NCI-H774 (cell line): ENCODE data around the gene ZNF566.
"Not testable (repeated sequence)": the region's sequence is repeated elsewhere in the genome, so short reads cannot be mapped to it uniquely, and the experiment has no call there.

Source experiments
- DNase-seq: peaks from one replicate; lab custom pipeline; 2025; lab: John Stamatoyannopoulos, UW

The ZNF566 gene

DNA sequence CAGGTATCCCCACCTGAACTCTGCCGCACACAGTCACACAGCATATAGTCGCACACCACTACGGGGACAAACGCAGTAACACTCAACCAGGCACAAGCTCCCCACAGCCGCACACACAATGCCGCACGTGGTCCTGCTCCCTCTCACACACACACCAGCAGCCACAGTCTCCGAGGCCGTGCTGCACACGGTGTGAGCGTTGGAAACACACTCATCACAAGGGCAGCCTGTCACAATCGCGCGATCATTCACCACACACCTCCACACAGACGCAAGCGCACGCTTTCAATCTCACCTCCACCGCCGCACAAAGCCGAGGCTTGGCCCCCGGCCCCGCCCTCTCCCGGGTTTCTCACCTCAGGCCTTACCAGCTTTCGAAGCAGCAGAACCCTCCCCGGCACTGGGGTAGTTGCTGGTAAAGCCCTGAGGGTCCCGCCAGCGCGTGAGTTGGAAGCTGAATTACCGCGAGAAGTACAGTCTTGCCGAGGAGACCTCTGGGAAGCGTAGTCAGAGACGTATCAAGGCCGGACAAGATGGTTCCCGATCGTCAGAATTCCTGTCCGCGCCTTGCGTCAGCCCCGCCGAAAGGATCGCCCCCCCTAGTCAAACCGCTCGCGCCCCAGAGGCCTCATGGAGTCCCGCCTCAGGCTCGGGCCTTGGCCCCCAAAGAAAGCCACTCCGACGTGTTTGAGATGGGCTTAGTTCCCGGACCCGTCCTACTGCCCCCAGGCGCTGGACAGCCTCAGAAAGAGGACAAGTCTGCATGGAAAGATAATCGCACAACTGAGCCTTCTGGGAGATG, at the start of gene ZNF566:
Gene ZNF566, minus strand, starts transcription at position 444 of the 802 bp plus-strand sequence. CDS start 13,004 bp downstream, outside the sequence.
- peak; percentile 93 for DNase-seq

DNA sequence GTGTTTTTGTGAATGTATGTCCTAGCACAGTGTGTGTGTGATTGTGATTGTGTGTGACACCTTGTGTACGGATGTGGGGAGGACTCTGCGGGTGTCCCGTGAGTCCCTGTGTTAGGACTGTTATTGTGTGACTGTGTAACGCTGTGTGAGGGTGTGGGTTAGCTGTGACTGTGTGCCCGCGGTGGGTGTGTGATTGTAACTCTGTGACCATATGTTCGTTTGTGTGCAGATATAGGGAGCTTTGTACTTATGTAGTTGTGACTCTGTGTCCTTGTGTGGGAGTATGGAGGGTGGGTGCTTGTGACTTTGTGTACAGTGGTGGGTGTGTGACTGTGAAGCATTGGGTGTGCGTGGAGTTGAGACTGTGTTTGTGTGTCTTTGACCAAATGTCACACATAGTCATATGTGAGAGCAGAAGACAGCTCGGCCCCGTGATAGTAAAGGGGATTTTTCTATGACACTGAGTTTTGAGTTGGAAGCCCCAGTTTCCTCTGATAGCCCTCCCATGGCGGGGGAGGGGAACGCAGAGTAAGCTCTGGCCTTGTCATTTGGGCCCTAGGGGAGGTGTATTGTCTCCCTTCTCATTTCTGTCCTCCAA, 39.7 kb upstream of the ZNF566 start:
- DNase-seq = no peak

DNA sequence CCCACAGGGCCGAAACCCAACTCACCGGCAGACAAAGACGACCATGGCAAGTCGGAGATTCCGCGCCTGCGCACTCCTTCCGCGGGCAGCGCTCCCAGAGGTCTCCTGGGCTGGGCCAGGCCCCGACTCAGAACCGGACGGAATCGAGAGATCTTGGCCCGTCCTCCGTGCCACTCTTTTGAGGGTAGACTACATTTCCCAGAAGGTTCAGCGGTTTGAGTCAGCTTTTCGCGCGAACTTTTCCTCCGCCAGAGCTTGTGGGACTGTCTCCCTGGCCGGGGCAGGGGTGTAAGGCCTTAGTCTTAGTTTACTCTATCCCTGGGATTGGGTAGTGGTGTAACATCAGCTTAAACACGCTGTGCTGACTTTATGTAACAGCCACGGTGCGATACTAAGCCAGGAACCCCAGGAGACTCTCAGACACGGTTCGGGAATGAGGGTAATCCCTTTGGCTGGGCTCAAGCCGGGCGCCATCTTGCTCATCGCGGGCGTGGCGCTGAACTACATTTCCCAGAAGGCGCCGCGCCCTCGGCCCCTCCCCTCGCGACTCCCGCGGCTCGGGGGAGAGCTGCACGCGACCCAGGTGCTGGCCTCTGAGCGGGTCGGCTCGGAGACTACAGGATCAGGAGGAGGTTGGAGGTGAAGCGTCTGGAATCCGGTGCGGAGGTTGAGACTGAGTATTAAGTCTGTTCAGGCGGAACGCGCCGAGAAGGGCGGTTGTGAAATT, 39.0 kb upstream of the ZNF566 start, which contains the start of gene ZNF260:
Gene ZNF260, minus strand, starts transcription at position 78 of the 727 bp plus-strand sequence. CDS start 13,033 bp downstream, outside the sequence.
- peak; percentile 93 for DNase-seq

DNA sequence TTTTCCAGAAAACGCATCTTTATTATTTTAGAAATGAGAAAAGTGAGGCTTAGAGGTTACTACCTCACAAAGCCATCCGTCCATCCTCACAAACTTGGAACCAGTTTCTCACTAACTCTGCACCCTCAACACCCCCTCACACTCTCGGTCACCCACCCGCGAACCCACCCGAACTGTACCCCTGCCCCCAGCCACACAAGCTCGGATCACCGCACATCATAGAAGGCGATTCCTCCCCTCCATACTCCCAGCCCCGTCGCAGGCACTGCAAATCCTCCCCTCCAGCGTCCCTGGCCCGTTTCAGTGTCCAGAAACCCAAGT, 38.5 kb upstream of the ZNF566 start:
- DNase-seq = no peak

DNA sequence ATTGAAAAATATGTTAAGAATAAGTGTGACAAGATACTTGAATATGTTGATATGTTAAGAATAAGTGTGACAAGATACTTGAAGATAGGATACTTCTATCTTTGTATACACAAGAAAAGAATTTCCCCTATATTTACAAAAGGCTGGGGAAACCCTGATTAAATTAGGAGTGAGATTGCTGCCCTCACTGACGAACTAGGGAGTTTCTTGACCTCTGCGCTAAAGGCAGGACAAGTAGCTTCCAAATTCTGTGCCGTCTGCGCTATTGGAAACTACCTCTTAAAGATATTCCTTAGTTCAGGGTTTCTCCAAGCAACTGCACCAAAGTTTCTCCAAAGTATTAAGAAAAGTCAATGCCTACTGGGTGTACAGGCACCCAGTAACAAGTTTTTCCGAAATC, 38.0 kb upstream of the ZNF566 start:
- no peak for DNase-seq

DNA sequence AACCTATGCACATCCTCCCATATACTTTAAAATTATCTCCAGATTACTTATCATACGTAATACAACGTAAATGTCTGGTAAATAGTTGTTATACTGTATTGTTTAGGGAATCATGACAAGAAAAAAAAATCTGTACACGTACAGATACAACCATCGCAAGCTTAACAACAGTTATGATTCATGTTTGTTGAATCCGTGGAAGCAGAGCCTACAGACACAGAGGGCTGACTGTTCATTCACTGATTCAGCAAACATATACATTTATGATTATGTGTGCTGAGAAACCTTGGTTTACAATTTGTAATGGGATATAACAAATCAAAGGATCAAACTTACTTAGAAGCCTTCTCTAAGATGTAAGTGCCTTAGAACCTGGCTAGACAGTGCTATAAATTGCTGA, 37.2 kb upstream of the ZNF566 start:
- no peak for DNase-seq

DNA sequence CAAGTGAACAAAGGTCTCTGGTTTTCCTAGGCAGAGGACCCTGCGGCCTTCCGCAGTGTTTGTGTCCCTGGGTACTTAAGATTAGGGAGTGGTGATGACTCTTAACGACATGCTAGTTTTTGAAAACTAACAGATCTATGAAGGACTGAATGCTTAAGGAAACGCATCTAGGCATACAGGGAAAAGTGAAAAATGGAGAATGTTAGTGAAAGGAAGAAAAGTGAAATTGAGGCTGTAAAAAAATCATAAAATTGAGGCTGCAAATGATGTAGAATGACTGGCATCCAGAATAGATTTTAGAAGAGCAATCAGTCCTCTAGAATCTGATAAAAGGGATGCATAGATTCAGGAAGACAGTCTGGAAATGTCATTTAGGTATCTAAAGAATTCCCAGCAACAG, 35.3 kb upstream of the ZNF566 start:
- DNase-seq = no peak

DNA sequence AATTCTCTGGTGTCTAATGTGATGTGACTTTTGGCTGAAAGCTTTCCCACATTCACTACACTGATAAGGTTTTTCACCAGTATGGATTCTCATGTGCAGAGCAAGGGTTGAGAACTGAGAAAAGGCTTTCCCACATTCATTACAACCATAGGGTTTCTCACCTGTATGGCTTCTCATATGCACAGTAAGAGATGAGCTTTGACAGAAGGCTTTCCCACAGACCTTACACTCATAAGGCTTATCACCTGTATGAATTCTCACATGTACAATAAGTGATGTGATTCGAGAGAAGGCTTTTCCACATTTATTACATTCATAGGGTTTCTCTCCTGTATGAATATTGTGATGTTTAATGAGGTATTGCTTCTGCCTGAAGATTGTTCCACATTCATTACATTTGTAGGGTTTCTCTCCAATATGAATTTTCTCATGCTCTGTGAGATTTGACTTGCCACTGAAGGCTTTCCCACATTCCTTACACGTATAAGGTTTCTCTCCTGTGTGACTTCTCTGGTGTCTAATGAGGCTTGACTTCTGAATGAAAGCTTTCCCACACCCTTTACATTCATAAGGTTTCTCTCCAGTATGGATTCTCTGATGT, 24.8 kb upstream of the ZNF566 start:
- DNase-seq = no peak

DNA sequence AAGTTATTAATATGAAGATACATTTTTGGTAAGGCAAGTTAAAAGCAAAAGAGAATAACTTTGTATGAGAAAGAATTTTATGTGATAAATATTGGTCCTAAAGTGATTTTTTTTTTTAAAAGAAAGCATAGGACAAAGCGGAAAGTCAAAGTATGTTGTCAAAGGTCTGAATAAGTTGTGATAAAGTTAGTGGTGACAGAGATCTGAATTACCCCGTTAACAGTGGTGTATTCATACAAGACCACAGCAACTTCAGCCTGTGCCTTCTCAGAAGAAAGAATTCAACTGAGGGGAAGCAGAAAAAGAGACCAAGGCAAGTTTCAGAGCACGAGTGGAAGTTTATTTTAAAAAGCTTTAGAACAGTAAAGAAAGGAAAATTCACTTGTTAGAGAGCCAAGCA, 19.0 kb upstream of the ZNF566 start:
- no peak for DNase-seq

DNA sequence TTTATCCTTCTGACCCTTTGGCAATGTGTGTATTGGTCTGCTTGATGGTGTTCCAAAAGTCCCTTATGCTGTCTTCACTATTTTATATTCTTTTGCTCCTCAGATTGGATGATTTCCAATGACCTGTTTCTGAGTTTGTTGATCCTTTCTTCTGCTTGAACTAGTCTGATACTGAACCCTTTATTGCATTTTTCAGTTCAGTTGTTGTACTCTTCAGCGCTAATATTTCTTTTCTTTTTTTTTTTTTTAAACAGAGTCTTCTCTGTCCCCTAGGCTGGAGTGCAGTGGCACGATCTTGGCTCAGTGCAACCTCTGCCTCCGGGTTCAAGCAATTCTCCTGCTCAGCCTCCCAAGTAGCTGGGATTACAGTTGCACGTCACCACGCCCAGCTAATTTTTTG, 12.6 kb upstream of the ZNF566 start:
- DNase-seq = no peak

DNA sequence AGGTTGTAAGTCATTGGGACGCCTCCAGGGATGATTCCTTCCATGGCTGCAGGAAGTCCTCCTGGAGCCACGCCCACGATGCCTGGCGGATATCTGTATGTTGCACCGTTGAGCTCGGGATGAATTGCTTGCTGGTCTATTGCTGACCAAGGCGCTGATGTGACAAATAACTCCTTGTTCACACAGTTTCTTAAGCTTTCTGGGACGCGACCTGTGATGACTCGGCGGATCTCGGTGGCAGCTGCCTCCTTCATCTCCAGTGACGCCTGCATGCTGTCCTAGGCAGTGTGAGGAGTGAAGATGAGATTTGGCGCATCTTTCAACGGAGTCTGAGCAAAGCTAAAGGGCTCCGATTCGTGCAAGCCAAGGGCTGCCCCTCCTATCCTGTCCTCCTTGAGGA, 7.6 kb upstream of the ZNF566 start:
- no peak for DNase-seq

DNA sequence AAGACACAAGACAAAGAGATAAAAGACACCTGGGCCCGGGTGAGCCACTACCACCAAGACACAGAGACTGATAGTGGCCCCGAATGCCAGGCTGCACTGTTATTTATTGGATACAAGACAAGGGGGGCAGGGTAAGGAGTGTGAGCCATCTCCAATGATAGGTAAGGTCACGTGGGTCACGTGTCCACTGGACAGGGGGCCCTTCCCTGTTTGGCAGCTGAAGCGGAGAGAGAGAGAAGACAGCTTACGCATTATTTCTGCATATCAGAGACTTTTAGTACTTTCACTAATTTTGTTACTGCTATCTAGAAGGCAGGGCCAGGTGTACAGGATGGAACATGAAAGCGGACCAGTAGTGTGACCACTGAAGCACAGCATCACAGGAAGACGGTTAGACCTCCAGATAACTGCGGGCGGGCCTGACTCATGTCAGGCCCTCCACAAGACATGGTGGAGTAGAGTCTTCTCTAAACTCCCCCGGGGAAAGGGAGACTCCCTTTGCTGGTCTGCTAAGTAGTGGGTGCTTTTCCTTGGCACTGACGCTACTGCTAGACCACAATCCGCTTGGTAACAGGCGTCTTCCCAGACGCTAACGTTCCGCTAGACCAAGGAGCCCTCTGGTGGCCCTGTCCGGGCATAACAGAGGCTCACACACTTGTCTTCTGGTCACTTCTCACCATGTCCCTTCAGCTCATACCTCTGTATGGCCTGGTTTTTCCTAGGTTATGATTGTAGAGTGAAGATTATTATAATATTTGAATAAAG, 3.5 kb upstream of the ZNF566 start:
- not testable (repeated sequence) for DNase-seq

DNA sequence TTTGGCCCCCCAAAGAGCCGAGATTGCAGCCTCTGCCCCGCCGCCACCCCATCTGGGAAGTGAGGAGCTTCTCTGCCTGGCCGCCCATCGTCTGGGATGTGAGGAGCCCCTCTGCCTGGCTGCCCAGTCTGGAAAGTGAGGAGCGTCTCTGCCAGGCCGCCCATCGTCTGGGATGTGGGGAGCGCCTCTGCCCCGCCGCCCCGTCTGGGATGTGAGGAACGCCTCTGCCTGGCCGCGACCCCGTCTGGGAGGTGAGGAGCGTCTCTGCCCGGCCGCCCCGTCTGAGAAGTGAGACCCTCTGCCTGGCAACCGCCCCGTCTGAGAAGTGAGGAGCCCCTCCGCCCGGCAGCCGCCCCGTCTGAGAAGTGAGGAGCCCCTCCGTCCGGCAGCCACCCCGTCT, 1.5 kb upstream of the ZNF566 start:
- DNase-seq = not testable (repeated sequence)

DNA sequence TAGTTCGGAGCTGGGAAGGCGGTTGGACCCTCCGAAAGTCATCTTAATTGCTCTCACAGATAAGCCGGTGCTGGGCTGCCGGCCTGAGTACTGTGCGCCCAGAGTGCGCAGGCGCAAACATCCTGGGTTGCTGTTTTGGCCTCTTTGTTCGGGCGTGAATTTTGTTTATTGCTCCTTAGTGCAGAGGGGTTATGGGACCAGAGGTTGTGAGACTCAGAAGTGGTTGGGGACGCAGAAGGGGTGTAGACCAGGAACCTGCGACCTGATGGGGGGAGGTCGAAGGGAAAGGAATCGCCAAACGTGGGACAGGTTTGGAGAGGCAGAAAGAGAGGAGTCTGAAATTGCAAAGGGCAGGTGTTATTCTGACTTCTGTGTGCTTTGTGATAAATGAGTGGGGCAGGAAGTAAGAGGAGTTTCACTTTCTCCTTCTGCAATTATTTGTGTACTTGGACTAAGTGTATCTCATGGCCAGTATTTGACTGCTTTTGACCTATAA, 607 bp upstream of the ZNF566 start:
- peak; percentile 82 for DNase-seq

DNA sequence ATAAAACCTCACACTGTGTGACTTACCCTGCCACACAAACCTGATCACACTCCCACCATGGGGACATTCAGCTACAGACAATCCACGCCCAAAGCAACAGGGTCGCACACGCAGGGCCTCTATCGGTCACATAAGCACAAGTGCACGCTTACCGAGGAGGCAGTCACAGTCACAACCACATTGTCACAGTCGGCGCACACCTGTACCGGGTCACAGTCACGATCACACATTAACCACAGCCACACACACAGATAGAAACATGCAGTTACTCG, 579 bp downstream of the ZNF566 start:
- no peak for DNase-seq

DNA sequence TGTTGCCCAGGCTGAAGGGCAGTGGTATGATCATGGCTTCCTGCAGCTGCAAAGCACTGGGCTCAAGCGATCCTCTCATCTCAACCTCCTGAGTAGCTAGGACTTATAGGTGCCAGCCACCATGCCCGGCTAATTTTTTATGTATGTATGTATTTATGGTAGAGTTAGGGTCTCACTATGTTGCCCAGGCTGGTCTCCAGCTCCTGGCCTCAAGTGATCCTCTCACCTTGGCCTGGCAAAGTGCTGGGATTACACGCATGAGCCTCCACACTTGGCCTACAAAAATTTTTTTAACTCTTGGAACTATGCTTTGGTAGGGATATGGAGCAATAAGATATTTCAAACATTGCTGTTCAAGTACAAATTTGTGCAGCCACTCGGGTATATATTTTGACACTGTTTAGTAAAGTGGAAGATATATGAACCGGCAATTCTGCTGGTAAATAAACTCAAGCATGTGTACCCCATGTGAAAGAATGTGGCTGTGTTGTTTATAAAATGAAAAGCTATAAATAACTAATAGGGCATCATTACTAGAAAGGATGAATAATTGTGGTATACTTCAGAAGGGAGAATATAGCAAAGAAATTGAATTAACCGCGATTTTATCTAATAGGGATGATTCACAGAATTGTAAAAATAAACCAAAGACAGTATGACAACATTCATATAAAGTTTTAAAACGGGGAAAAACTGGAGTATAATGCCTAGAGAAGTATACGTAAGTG, 1.1 kb downstream of the ZNF566 start:
- DNase-seq = no peak

DNA sequence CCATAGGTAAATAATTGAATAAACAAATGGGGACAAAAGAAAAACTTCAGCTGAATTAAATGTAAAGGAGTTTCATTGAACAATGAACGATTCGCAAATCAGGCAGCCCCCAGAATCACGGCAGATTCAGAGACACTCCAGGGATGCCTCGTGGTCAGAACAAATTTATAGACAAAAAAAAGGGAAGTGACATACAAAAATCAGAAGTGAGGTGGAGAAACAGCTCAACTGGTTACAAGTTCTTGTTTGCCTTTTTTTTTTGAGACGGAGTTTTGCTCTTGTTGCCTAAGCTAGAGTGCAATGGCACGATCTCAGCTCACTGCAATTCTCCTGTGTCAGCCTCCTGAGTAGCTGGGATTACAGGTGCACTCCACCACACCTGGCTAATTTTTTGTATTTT, 5.7 kb downstream of the ZNF566 start:
- no peak for DNase-seq

DNA sequence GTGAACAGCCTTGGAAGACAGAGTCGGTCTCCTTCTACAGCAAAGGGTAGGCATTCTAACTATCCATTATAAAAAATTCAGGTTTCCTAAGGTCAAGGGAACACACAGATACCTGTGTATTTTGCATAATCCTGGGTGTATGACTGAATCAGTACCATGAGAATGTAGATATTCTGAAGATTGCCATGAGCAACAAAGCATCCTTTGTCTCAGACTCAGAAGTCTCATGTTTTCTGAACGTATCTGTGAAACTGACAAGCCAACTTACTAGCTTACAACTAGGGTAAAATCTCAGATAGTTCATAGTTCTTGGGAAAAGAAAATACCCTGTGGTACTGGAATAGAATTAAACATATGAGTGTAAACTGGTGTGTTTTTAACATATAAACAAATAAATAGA, 6.5 kb downstream of the ZNF566 start:
- no peak for DNase-seq

DNA sequence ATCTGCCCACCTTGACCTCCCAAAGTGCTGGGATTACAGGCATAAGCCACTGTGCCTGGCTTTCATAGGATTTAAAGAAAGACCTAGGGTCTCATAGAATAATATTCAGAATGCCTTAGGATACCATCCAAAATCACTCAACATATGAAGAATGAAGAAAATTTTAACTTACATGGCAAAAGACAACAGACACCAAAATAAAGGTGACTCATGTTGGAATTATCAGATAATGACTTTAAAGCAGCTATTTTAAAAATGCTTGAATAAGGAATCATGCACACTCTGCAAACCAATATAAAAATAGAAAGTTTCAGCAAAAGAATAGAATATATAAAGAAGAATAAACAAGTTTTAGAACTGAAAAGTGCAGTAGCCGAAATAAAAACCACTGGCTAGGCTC, 29.3 kb downstream of the ZNF566 start:
- no peak for DNase-seq

DNA sequence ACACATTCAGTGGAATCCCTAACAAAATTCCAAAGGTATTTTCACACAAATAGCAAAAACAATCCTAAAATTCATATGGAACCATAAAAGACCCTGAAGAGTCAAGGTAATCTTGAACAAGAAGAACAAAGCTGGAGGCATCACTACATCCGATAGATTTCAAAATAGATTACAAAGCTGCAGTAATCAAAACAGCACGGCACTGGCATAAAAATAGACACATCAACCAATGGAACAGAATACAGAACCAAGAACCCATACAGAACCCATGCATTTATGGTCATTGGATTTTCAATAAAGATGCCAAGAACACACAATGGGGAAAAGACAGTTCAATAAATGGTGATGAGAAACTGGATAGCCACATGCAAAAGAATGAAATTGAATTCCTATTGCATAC, 32.5 kb downstream of the ZNF566 start:
- no peak for DNase-seq

DNA sequence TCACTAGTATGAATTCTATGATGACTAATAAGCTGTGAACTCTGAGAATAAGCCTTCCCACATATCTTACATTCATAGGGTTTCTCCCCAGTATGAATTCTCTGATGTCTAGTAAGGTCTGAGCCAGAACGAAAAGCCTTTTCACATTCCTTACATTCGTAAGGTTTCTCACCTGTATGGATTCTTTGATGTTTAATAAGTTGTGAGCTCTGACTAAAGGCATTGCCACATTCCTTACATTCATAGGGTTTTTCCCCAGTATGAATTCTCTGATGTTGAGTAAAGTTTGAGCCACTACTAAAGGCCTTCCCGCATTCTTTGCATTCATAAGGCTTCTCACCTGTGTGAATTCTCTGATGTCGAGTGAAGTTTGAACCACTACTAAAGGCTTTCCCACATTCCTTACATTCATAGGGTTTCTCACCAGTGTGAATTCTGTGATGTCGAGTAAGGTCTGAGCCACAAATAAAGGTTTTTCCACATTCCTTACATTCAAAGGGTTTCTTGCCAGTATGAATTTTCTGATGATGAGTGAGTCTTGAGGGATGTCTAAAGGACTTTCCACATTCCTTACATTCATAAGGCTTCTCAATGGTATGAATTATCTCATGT, 40.2 kb downstream of the ZNF566 start:
- DNase-seq = no peak
